PC-9 (cell line): Measurements from ENCODE around the gene GRM7. TPM values are rescaled to one million over a fixed set of nuclear protein-coding genes. Genes with fewer than 3 reads are reported as not detected.

ENCODE experiments used
- BruUV-seq: library from RNA; stranded (reverse); fragments of 400-500 nt; replicated peaks from 2 replicates; lab custom pipeline; 2021; lab: Mats Ljungman, UMichigan
- CTCF ChIA-PET: fragments of 300-600 bp; sonication (Branson Sonifier 250); formaldehyde crosslinking; loops from one replicate; lab custom pipeline; 2022; ENCODE audit warnings: antibody characterized with exemption; lab: Charles Lee
- POLR2A ChIA-PET: fragments of 300-600 bp; sonication (Branson Sonifier 250); formaldehyde crosslinking; loops from one replicate; lab custom pipeline; 2022; ENCODE audit warnings: antibody characterized with exemption; ENCODE audit not compliant: unreplicated experiment; lab: Charles Lee
- DNase-seq, 2 experiments: peaks; one replicate each; pipeline versions ENCODE4 v3.0.0 to v3.0.0-alpha.2; 2015 to 2022; ENCODE audit warnings: mixed read lengths in 1 of 2
- H2AFZ ChIP-seq: fragments of 200-600 bp; sonication (generic); 2 replicates; pipeline ENCODE4 v1.8.1; 2017; ENCODE audit warnings: antibody characterized with exemption
- H3F3A ChIP-seq: fragments of 200-600 bp; sonication (generic); 2 replicates; pipeline ENCODE4 v1.8.1; 2017; ENCODE audit warnings: antibody characterized with exemption, mild to moderate bottlenecking, low read depth; ENCODE audit not compliant: insufficient read depth
- H3K27ac ChIP-seq: fragments of 200-600 bp; sonication (generic); 2 replicates; pipeline ENCODE4 v1.6.1; 2016; ENCODE audit warnings: mixed run types
- H3K27me3 ChIP-seq: fragments of 200-600 bp; sonication (generic); 2 replicates; pipeline ENCODE4 v1.6.1; 2016; ENCODE audit warnings: low read depth, mixed run types; ENCODE audit not compliant: insufficient read depth
- H3K36me3 ChIP-seq: fragments of 200-600 bp; sonication (generic); 2 replicates; pipeline ENCODE4 v1.6.1; 2016; ENCODE audit warnings: low read depth, mixed run types
- H3K4me1 ChIP-seq: fragments of 200-600 bp; sonication (generic); replicated peaks from 2 replicates; pipeline ENCODE4 v1.6.1; 2016; ENCODE audit warnings: mixed run types; ENCODE audit not compliant: insufficient read depth
- H3K4me2 ChIP-seq: fragments of 200-600 bp; sonication (generic); 2 replicates; pipeline ENCODE4 v1.6.1; 2017; ENCODE audit warnings: mixed run types
- H3K4me3 ChIP-seq: fragments of 200-600 bp; sonication (generic); 2 replicates; pipeline ENCODE4 v1.6.1; 2016; ENCODE audit warnings: mixed run types
- H3K79me2 ChIP-seq: fragments of 200-600 bp; sonication (generic); 2 replicates; pipeline ENCODE4 v1.6.1; 2017; ENCODE audit warnings: low read depth, mixed run types
- H3K9me2 ChIP-seq: fragments of 200-600 bp; sonication (generic); 2 replicates; pipeline ENCODE4 v1.8.1; 2017; ENCODE audit warnings: mild to moderate bottlenecking; ENCODE audit not compliant: insufficient read depth
- H3K9me3 ChIP-seq: fragments of 200-600 bp; sonication (generic); 2 replicates; pipeline ENCODE4 v1.8.1; 2016; ENCODE audit warnings: low read depth; ENCODE audit not compliant: insufficient read depth
- H4K20me1 ChIP-seq: fragments of 200-600 bp; sonication (generic); 2 replicates; pipeline ENCODE4 v1.8.1; 2017; ENCODE audit not compliant: insufficient read depth
- CTCF ChIP-seq: fragments of 200-600 bp; sonication (generic); conservative IDR thresholded peaks from 2 replicates; pipeline ENCODE4 v1.6.1; 2017; ENCODE audit warnings: mixed run types, antibody characterized with exemption, mild to moderate bottlenecking, moderate library complexity
- EZH2 ChIP-seq: fragments of 200-600 bp; sonication (generic); IDR thresholded peaks from 2 replicates; pipeline ENCODE4 v1.8.0; 2017; ENCODE audit warnings: antibody characterized with exemption, low read depth
- intact Hi-C: fragments of 100-400 bp; cut with micrococcal nuclease; formaldehyde crosslinking; loops from one replicate; pipeline ENCODE4 v1.10.0; 2022; ENCODE audit not compliant: unreplicated experiment
- total RNA-seq: library from RNA; stranded (reverse); gene quantifications from 2 replicates; pipeline ENCODE4 v1.2.3, GENCODE V29; 2021

GRM7 gene
- total RNA-seq, 1 experiment from 2014 or later = not detected

- H3K27me3 ChIP-seq = no peaks in the 10 kb centered on the region
- intact Hi-C loops = no loop called here
- H4K20me1 ChIP-seq = no peaks in the 10 kb centered on the region
- DNase-seq = no peak
- H3K27ac ChIP-seq = no peak overlapping the region
- H3K4me3 ChIP-seq = no peak overlapping the region
- ChIA-PET POLR2A (no interaction called here), CTCF (no interaction called here)
- no peaks in the 10 kb centered on the region for H3K79me2 ChIP-seq
- H3K36me3 ChIP-seq = no peaks in the 10 kb centered on the region
- H3K4me1 ChIP-seq = no peaks in the 10 kb centered on the region
- no peaks in the 10 kb centered on the region for H3F3A ChIP-seq
- no peaks in the 10 kb centered on the region for H3K9me3 ChIP-seq
- H3K4me2 ChIP-seq = no peak overlapping the region
- H2AFZ ChIP-seq = no peak overlapping the region
- TF ChIP-seq CTCF (no peak), EZH2 (no peak)
- no peaks in the 10 kb centered on the region; the same call in 1 of the 2 replicates for H3K9me2 ChIP-seq
- no TSS peak for BruUV-seq
Measured at GRCh38 chr3:6985848-6986247, 124.9 kb downstream of the GRM7 start.

- intact Hi-C loops = no loop called here
- POLR2A ChIA-PET = no interaction called here
- Histone ChIP-seq H3K27me3 (no peaks in the 10 kb centered on the region), H4K20me1 (no peaks in the 10 kb centered on the region), H3K4me2 (no peak overlapping the region), H3K4me3 (no peak overlapping the region), H3K4me1 (no peaks in the 10 kb centered on the region), H2AFZ (no peak overlapping the region), H3F3A (no peaks in the 10 kb centered on the region), H3K9me3 (no peaks in the 10 kb centered on the region), H3K9me2 (no peaks in the 10 kb centered on the region), H3K27ac (no peak overlapping the region), H3K36me3 (no peaks in the 10 kb centered on the region), H3K79me2 (no peaks in the 10 kb centered on the region)
- BruUV-seq = no TSS peak
- CTCF ChIA-PET = no interaction called here
- DNase-seq = no peak
- no peak for TF ChIP-seq EZH2
- no peak for TF ChIP-seq CTCF
Measured at GRCh38 chr3:6989608-6990291, 128.8 kb downstream of the GRM7 start.

GRCh38 chr3:6994081-6994668 is 133.3 kb downstream of the GRM7 start:
- no peaks in the 10 kb centered on the region for H3K4me1 ChIP-seq
- no peaks in the 10 kb centered on the region for H3F3A ChIP-seq
- no TSS peak for BruUV-seq
- no peaks in the 10 kb centered on the region for H3K9me2 ChIP-seq
- POLR2A ChIA-PET = interaction anchor here (0.6 kb wide), 1 partner anchor 10 kb away, joined by 8 read pairs; no protein-coding TSS in a partner anchor
- H3K27ac ChIP-seq = no peak overlapping the region
- no peaks in the 10 kb centered on the region for H4K20me1 ChIP-seq
- H3K4me2 ChIP-seq = no peak overlapping the region
- no peaks in the 10 kb centered on the region for H3K9me3 ChIP-seq
- intact Hi-C loops = no loop called here
- DNase-seq = no peak
- no peaks in the 10 kb centered on the region for H3K27me3 ChIP-seq
- H3K36me3 ChIP-seq = no peaks in the 10 kb centered on the region
- CTCF ChIA-PET = no interaction called here
- TF ChIP-seq CTCF (peak; percentile 49; the same call in 1 of the 2 replicates), EZH2 (no peak)
- H3K4me3 ChIP-seq = no peak overlapping the region
- no peaks in the 10 kb centered on the region for H3K79me2 ChIP-seq
- H2AFZ ChIP-seq = no peak overlapping the region
